AG04449 (cell line): Measurements from ENCODE around the gene TTLL5.
A peak's percentile ranks its signal among the peaks of the same experiment; 100 is the strongest.

Source experiments
- CTCF ChIA-PET: fragments of 350-600 bp; formaldehyde crosslinking; extraction: SDS; loops from one replicate; lab custom pipeline; 2021; ENCODE audit warnings: antibody characterized with exemption; lab: Yijun Ruan, JAX
- POLR2A ChIA-PET: fragments of 400-600, 350-600 bp; formaldehyde crosslinking; extraction: SDS; loops from one replicate; lab custom pipeline; 2020; ENCODE audit warnings: antibody characterized with exemption, inconsistent platforms; lab: Yijun Ruan, JAX
- DNase-seq: peaks from one replicate; pipeline ENCODE4 v3.0.0-alpha.2; 2010; ENCODE audit warnings: low read depth, low spot score
- H3K4me3 ChIP-seq: 2 replicates; pipeline ENCODE4 v1.5.1; 2011; ENCODE audit warnings: low read depth, mild to moderate bottlenecking, control low read depth, low read length
- TF ChIP-seq, protein P1 (sequence below): IDR thresholded peaks from one replicate; pipeline ENCODE4 v1.5.1; 2011; ENCODE audit warnings: mild to moderate bottlenecking, moderate library complexity, low read length, control low read depth, inconsistent platforms; ENCODE audit not compliant: insufficient read depth; ENCODE audit errors: missing control alignments

TTLL5 gene

GRCh38 chr14:75645056-75645455 is 16.0 kb upstream of the TTLL5 start:
- TF ChIP-seq, protein P1, sequence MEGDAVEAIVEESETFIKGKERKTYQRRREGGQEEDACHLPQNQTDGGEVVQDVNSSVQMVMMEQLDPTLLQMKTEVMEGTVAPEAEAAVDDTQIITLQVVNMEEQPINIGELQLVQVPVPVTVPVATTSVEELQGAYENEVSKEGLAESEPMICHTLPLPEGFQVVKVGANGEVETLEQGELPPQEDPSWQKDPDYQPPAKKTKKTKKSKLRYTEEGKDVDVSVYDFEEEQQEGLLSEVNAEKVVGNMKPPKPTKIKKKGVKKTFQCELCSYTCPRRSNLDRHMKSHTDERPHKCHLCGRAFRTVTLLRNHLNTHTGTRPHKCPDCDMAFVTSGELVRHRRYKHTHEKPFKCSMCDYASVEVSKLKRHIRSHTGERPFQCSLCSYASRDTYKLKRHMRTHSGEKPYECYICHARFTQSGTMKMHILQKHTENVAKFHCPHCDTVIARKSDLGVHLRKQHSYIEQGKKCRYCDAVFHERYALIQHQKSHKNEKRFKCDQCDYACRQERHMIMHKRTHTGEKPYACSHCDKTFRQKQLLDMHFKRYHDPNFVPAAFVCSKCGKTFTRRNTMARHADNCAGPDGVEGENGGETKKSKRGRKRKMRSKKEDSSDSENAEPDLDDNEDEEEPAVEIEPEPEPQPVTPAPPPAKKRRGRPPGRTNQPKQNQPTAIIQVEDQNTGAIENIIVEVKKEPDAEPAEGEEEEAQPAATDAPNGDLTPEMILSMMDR: no peak
- no peak overlapping the region for H3K4me3 ChIP-seq
- ChIA-PET CTCF (interaction anchor here (1.2 to 17.3 kb wide), 3 partner anchors 10 to 69 kb away, joined by 3 to 896 read pairs (median 53); partner anchors contain the start of gene FLVCR2), POLR2A (no interaction called here)
- no peak for DNase-seq

- ChIA-PET POLR2A (no interaction called here), CTCF (interaction anchor here (1.4 to 17.3 kb wide), 4 partner anchors 9 to 85 kb away, joined by 5 to 896 read pairs (median 30); partner anchors contain the start of genes ERG28 and FLVCR2)
- no peak overlapping the region for H3K4me3 ChIP-seq
- TF ChIP-seq, protein P1: no peak
- DNase-seq: no peak
Observed at GRCh38 chr14:75646762-75647161, 14.3 kb upstream of the TTLL5 start.

- POLR2A ChIA-PET: no interaction called here
- TF ChIP-seq, protein P1: no peak
- no peak for DNase-seq
- no peak overlapping the region for H3K4me3 ChIP-seq
- CTCF ChIA-PET: interaction anchor here (1.4 to 17.3 kb wide), 3 partner anchors 9 to 71 kb away, joined by 5 to 896 read pairs (median 53); partner anchors contain the start of genes ERG28 and FLVCR2
Observed at GRCh38 chr14:75647640-75648039, 13.4 kb upstream of the TTLL5 start.

DNA sequence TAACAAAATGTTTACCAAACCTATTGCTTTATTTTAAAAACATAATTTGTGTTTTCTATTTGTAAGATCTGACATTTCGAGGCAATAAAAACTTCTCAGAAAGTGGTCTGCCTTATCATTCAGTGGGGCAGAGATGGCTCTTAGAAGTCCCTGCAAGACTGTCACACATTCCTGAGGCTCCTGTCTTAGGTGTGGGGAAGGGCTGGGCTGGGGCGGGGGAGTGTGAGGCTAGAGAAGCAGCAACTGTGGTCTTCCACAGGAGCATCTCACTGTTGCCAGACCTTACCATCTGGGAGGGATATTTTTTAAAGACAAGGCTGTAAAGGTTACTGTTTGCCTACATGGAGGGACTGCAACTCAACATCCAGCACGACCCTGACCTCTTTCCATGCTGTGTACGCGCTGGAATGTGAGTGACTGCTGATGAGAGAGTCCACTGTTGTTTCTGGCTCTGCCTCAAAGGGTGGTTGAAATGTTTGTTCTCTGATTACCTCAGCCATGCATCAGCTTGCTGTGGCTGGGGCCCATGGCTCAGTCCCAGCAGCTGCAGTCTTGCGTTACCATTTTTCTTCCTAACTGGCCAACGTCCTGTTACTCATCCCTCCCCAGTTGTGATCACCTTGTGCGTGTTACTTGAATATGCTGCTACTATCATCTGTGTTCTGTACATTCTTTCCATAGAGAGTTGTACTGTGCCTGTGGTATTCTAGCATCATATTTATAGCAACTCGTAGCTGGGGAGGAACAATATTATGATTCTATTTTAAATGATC is 12.8 kb upstream of the TTLL5 start:
- TF ChIP-seq, protein P1: no peak
- POLR2A ChIA-PET: no interaction called here
- CTCF ChIA-PET: interaction anchor here (1.5 to 17.3 kb wide), 5 partner anchors 8 to 87 kb away, joined by 4 to 896 read pairs (median 21); partner anchors contain the start of genes ERG28 and FLVCR2
- H3K4me3 ChIP-seq: no peak overlapping the region
- peak; percentile 93 for DNase-seq

DNA sequence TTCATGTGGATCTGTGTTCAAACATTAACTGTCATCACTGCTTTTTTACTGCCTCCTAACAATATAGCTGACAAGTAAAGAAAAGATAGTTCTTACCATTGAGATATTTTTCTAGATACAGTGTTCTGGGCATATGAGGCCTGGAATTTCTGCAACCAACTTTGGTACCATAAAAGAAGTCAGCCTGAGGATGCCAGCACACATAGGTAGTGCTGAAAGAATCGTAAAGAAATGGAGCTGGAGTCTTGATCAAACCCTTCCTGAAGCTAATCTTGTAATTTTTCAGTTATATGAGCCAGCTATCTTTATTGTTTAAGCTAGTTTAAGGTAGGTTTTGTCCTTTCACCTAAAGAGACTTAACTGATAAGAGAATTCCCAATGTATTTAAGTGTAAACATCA is 11.7 kb upstream of the TTLL5 start:
- TF ChIP-seq, protein P1: no peak
- ChIA-PET POLR2A (no interaction called here), CTCF (interaction anchor here (0.9 to 17.3 kb wide), 8 partner anchors 7 to 160 kb away, joined by 3 to 896 read pairs (median 6); partner anchors contain the start of genes ERG28 and FLVCR2)
- no peak for DNase-seq
- no peak overlapping the region for H3K4me3 ChIP-seq

GRCh38 chr14:75649773-75650172 is 11.3 kb upstream of the TTLL5 start:
- DNase-seq: no peak
- H3K4me3 ChIP-seq: no peak overlapping the region
- TF ChIP-seq, protein P1: no peak
- ChIA-PET CTCF (interaction anchor here (0.9 to 17.3 kb wide), 8 partner anchors 6 to 161 kb away, joined by 3 to 896 read pairs (median 6); partner anchors contain the start of genes ERG28 and FLVCR2), POLR2A (no interaction called here)
